Chondrocyte (in vitro differentiated cells): ENCODE results near the gene TSHB. TPM values are rescaled to one million over a fixed set of nuclear protein-coding genes. Genes with fewer than 3 reads are reported as not detected.

Experiments used
- DNase-seq: peaks from one replicate; pipeline ENCODE4 v3.0.0; 2021; ENCODE audit warnings: mixed read lengths, low spot score
- H3K27ac Mint-ChIP-seq: one replicate; pipeline ENCODE4 v1.8.0; 2021; ENCODE audit warnings: mild to moderate bottlenecking, moderate library complexity, mixed read lengths; ENCODE audit not compliant: unreplicated experiment
- H3K27me3 Mint-ChIP-seq: 2 replicates; pipeline ENCODE4 v1.8.0; 2021; ENCODE audit warnings: low read depth, mixed read lengths
- H3K36me3 Mint-ChIP-seq: 2 replicates; pipeline ENCODE4 v1.8.0; 2021; ENCODE audit warnings: low read depth, mixed read lengths
- H3K4me1 Mint-ChIP-seq: 2 replicates; pipeline ENCODE4 v1.8.0; 2021; ENCODE audit warnings: low read depth, mild to moderate bottlenecking, mixed read lengths
- H3K4me3 Mint-ChIP-seq: one replicate; pipeline ENCODE4 v1.8.0; 2021; ENCODE audit warnings: mild to moderate bottlenecking, moderate library complexity, mixed read lengths; ENCODE audit not compliant: unreplicated experiment
- H3K9me3 Mint-ChIP-seq: 2 replicates; pipeline ENCODE4 v1.8.0; 2021; ENCODE audit warnings: low read depth, mixed read lengths
- CTCF ChIP-seq: fragments of 200-600 bp; sonication (generic); IDR thresholded peaks from 2 replicates; pipeline ENCODE4 v1.5.0; 2021; ENCODE audit warnings: antibody characterized with exemption, mild to moderate bottlenecking, moderate library complexity
- total RNA-seq: library from RNA; stranded (reverse); gene quantifications from 3 replicates; pipeline ENCODE4 v1.2.1, GENCODE V29; 2021

TSHB gene
- total RNA-seq, 1 donor from 2014 or later, result not detected

GRCh38 chr1:115057661-115058254 lies 28.1 kb downstream of the TSHB start:
- Mint-ChIP-seq H3K27me3 (no peaks in the 10 kb centered on the region), H3K36me3 (peaks cover 29% of the 10 kb centered on the region)

GRCh38 chr1:115059316-115059715 lies 29.7 kb downstream of the TSHB start:
- H3K27me3 Mint-ChIP-seq, result no peaks in the 10 kb centered on the region
- H3K36me3 Mint-ChIP-seq, result peaks cover 36% of the 10 kb centered on the region
- TF ChIP-seq CTCF, result no peak
- no peak for DNase-seq
- H3K27ac Mint-ChIP-seq, result no peak overlapping the region
- H3K4me1 Mint-ChIP-seq, result peaks cover 55% of the 10 kb centered on the region
- H3K4me3 Mint-ChIP-seq, result no peak overlapping the region
- H3K9me3 Mint-ChIP-seq, result no peaks in the 10 kb centered on the region

More at GRCh38 chr1:115057661-115058254, 28.1 kb downstream of the TSHB start:
- Mint-ChIP-seq H3K27ac (peak overlapping the region; percentile 66), H3K9me3 (no peaks in the 10 kb centered on the region), H3K4me3 (no peak overlapping the region), H3K4me1 (peaks cover 41% of the 10 kb centered on the region)
- DNase-seq, result no peak
- no peak for TF ChIP-seq CTCF

GRCh38 chr1:115060501-115060900 lies 30.9 kb downstream of the TSHB start:
- Mint-ChIP-seq H3K9me3 (no peaks in the 10 kb centered on the region), H3K27me3 (no peaks in the 10 kb centered on the region), H3K27ac (peak overlapping the region; percentile 19), H3K4me1 (peaks cover 62% of the 10 kb centered on the region), H3K4me3 (no peak overlapping the region), H3K36me3 (peaks cover 33% of the 10 kb centered on the region)
- no peak for DNase-seq
- TF ChIP-seq CTCF, result no peak

GRCh38 chr1:115062542-115063004 lies 32.9 kb downstream of the TSHB start:
- peaks cover 82% of the 10 kb centered on the region for H3K4me1 Mint-ChIP-seq
- no peaks in the 10 kb centered on the region for H3K9me3 Mint-ChIP-seq
- H3K36me3 Mint-ChIP-seq, result peaks cover 38% of the 10 kb centered on the region
- peak overlapping the region; percentile 69 for H3K27ac Mint-ChIP-seq
- TF ChIP-seq CTCF, result no peak
- H3K27me3 Mint-ChIP-seq, result no peaks in the 10 kb centered on the region
- DNase-seq, result no peak
- H3K4me3 Mint-ChIP-seq, result no peak overlapping the region

GRCh38 chr1:115063228-115063901 lies 33.7 kb downstream of the TSHB start:
- Mint-ChIP-seq H3K4me3 (no peak overlapping the region), H3K9me3 (no peaks in the 10 kb centered on the region), H3K36me3 (peaks cover 39% of the 10 kb centered on the region), H3K27me3 (no peaks in the 10 kb centered on the region), H3K27ac (peak overlapping the region; percentile 69), H3K4me1 (peaks cover 87% of the 10 kb centered on the region)
- TF ChIP-seq CTCF, result no peak
- DNase-seq, result no peak
